A204.1 (cell line): ENCODE results near the gene MBNL1.

Experiments used
- FAIRE-seq: peaks from 2 replicates; lab custom pipeline; 2012; peaks lifted over from hg19 to GRCh38; lab: Jason Lieb, UNC

Gene MBNL1

GRCh38 chr3:152276681-152277080 is 8.0 kb downstream of the MBNL1 start:
- no peak for FAIRE-seq

GRCh38 chr3:152277198-152277597 is 8.5 kb downstream of the MBNL1 start:
- no peak for FAIRE-seq

- FAIRE-seq: no peak
Measured at GRCh38 chr3:152278756-152279427, 10.2 kb downstream of the MBNL1 start.

- no peak for FAIRE-seq
Measured at GRCh38 chr3:152279479-152279878, 10.8 kb downstream of the MBNL1 start.

GRCh38 chr3:152280539-152280938 is 11.8 kb downstream of the MBNL1 start:
- no peak for FAIRE-seq

GRCh38 chr3:152281133-152281713 is 12.5 kb downstream of the MBNL1 start:
- no peak for FAIRE-seq

DNA sequence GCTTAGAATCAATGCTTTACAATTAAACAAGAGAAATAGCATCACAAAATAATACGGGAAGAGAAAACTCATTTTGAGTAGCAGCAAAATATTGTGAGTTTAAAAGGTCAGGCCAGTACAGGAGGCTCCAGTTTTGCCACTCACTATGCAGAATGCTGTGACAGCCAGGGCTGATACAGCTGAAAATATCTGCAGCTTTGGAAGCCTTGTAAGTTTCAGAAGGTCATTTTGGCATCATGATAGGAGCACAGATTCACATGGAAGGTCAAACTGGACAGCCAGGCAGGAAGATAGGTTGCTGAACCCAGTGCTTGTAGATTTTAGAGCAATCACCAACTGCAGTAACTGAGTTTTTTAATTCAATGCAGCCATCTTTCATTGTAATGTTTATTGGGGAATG is 14.1 kb downstream of the MBNL1 start:
- no peak for FAIRE-seq

GRCh38 chr3:152283492-152284381 is 15.0 kb downstream of the MBNL1 start:
- no peak for FAIRE-seq

DNA sequence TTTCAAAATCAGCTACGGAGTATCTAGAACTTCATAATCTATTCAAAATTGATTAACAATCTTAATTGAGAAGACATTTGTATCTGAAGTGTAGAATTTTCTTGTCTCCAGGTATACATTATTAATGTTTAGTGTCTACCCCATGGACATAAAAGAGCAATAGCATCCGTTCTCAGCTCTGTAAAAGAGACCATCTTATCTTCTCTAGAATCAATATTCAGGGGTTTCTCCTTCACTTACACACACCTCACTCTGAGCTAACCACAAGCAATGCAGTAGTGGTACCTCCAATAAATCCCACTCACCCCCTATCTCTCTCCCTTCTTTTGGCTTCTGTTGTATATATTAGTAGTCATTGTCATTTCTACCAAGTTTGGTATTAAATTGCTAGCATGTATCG is 16.2 kb downstream of the MBNL1 start:
- FAIRE-seq: no peak

DNA sequence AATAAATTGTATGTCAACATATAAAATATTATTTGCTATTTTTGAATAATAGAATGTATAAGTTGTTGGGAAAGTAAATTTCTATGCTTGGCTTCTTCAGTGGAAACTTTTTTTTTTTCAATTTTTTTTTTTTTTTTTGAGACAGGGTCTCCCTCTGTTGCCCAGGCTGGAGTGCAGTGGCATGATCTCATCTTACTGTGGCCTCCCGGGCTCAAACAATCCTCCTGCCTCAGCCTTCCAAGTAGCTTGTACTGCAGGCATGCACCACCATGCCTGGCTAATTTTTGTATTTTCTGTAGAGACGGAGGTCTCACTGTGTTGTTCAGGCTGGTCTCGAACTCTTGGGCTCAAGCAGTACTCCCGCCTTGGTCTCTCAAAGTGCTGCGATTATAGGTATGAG is 16.8 kb downstream of the MBNL1 start:
- FAIRE-seq: no peak

DNA sequence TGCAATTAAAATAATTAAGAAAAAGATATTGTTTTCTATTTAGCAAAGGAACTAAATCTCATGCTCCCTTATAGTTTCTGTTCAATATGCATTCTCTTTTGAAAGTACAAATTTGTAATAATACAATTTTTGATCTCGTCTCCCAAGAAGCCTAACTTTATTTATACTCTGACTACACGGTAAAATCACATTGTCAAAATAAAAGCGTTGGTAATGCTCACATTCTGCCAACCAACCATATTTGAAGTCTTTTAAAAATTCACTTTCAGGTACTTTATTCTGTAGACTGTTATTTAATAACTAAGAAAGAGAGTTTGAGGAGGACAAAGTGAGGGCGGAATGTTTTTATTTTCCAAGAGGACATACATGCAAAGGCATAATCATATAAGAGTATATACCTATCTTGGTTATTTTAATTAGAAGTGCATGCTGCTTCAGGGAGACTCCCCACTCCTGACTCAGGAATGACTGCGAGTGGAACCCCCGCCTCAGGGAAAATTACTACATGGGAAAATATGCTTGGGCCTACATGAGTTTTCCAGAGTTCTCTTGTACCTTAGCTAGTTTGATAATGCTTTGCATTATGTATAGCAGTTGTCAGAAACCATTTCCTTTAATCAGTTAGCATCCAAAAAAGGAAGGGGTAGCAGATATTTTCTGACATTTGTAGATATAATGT is 19.3 kb downstream of the MBNL1 start:
- no peak for FAIRE-seq

GRCh38 chr3:152288681-152289080 is 20.0 kb downstream of the MBNL1 start:
- FAIRE-seq: no peak

- peak; percentile 32 for FAIRE-seq
Measured at GRCh38 chr3:152289708-152290107, 21.0 kb downstream of the MBNL1 start.

DNA sequence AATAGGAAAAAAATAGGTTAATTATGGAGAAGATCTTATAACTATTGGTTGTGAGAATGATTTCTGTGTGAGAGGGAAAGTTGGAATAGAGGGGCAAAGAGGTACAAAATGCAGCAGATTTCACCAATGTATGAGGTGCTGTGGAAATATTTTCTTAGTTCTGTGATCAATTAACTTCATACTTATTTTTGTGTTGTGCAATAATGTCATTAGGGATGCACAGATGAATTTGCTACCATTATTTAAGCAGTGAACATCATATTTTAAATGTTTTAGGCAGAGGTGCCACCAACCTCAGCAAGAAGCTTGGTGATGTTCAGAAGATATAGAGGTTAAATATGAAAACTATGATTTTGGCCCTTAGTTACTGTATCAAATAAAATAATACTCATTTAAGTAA is 21.6 kb downstream of the MBNL1 start:
- FAIRE-seq: no peak

- FAIRE-seq: no peak
Measured at GRCh38 chr3:152291238-152291637, 22.5 kb downstream of the MBNL1 start.

DNA sequence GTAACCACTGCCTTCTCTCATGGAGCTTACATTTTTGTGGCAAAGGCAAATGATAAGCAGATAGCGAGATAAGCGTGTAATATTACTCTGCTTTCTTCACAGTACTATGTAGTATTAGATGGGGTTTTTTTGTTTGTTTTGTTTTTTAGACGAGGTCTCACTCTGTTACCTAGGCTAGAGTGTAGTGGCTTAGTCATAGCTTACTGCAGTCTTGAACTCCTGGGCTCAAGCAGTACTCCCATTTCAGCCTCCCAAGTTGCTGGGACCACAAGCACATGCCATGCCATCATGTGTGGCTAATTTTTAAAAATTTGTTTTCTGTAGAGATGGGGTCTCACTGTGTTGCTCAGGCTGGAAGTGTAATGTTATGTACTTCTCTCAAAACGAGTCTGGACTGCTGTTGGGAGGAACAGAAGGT is 22.9 kb downstream of the MBNL1 start:
- FAIRE-seq: no peak

- no peak for FAIRE-seq
Measured at GRCh38 chr3:152292366-152292765, 23.6 kb downstream of the MBNL1 start.

DNA sequence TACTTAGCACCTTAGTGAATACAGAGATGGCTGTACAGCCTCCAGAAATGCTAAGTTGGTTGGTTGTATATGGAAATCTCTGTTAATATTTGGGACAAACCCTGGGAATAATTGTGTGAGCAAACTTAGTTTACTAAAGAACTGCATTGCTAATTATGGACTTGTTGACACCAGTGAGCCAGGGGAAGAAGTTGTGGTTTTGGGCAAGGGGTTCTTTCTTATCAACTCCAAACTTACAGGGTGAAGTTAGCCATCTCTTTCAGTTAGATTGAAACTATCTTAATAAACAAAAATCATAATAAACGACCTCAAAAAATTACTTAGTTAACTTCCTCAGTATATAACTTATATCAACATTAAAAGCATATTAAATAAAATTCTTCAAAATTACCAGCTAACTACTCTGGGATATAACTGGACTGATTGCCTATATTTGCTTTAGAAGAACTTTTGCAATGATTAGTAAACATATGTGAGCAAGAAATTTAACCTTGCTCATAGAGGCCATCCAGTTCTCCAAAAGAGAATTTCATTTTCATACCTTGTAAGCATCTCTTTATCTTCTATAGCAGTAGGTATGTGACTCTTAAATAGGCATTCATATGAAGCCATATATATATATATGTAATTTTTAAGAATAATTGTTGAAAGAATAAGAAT is 24.7 kb downstream of the MBNL1 start:
- FAIRE-seq: no peak

- no peak for FAIRE-seq
Measured at GRCh38 chr3:152295344-152295743, 26.6 kb downstream of the MBNL1 start.

DNA sequence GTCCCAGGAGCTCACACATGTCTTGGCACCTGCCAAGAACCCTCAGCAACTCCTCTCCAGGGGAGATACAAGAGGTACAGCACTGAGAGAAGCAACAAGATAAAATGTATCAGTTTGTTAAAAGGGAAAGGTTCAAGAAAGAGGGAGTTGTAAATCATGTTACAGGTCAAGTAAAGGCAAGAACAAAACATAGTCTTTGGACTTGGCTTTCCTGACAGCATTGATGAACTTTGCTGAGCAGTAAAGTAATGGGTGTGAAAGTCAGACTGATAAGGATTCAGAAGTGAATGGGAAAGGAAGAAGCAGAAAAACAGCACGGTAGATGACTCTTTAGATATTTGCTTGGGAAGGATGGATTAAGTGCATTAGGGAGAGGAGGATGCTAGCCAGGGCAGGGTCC is 27.1 kb downstream of the MBNL1 start:
- FAIRE-seq: no peak

GRCh38 chr3:152296382-152296781 is 27.7 kb downstream of the MBNL1 start:
- no peak for FAIRE-seq

GRCh38 chr3:152296971-152297370 is 28.2 kb downstream of the MBNL1 start:
- no peak for FAIRE-seq
